Activated CD4-positive, alpha-beta T cell treated with anti-CD3 and anti-CD28 coated beads, Interleukin-2, amount 50 U/mL, for 48 hours (primary cell): ENCODE data around the gene RWDD2A.

Experiments
- DNase-seq, 2 experiments: peaks; one replicate each; pipeline ENCODE4 v3.0.0-alpha.2; 2020

The RWDD2A gene

GRCh38 chr6:83199173-83199862, 6.2 kb downstream of the RWDD2A start:
- DNase-seq: no peak

- DNase-seq: no peak
Observed at GRCh38 chr6:83199863-83200225, 6.7 kb downstream of the RWDD2A start.

- DNase-seq: no peak
Observed at GRCh38 chr6:83202031-83202430, 8.9 kb downstream of the RWDD2A start.

GRCh38 chr6:83215131-83216047, 22.2 kb downstream of the RWDD2A start:
- peak; percentile 49 to 59 for DNase-seq

- DNase-seq: no peak
Observed at GRCh38 chr6:83216806-83217205, 23.6 kb downstream of the RWDD2A start.

GRCh38 chr6:83218646-83219045, 25.5 kb downstream of the RWDD2A start:
- DNase-seq: no peak

DNA sequence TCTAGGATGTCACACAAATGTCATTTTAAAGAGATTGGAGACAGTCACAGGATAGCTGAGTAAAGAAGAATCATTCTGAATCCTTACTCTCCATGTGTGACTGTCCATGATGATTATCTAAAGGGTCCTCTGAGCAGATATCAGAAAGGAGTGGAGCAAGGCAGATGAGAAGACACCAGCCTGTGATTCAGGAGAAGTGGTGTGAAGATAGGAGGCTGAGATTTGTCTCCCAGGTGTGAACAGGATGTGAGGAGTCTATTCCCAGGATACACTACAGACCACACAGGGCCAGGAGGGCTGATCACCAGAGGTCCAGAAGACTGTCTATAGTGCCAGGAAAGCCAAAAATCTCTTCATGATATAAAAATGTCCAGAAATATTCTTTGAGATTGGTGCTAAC, 27.0 kb downstream of the RWDD2A start:
- no peak for DNase-seq

DNA sequence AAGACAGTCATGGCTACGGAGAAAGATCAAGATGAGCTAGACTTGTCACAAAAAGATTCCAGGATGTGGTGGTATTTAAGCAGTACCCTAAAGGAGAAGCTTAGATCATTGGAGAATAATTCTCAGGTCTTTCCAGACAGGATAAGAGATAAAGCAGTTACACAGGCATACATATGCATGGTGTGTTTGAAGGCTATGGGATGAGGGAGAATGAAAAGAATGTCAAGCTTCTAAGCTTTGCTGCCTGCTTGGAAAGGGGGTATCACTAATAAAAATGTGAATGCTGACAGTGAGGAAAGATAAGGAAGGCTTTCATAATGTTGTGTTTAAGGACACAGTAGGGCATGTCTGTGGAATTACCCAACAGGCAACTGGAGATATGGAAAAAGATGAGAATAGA, 28.1 kb downstream of the RWDD2A start:
- no peak for DNase-seq

DNA sequence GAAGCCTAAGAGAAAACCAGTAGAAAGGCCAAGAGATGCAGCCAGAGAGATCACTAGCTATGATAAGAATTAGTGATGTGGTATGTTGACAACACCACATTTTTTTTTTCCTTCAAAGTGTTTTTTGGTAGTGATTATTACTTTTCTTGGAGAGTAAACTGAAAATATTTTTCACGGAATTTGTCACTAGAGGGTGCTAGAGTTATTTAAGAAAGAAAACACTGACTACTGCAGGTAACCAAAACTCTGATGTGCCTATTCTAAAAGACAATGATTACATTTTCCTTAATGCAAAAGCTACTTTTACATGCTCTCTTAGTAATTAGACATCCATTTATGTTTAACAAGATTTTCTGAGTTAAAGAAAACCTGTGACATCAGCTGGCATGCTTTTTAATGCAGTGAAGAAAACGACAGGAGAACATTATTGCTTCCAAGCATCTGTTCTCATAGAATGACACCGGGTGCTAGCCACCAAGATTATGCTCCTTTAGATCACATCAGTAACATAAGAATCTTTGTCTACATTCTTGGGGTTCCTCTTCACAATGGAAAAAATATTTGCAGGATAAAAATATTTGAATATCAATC, 28.8 kb downstream of the RWDD2A start:
- DNase-seq: no peak

- no peak for DNase-seq
Observed at GRCh38 chr6:83226517-83226916, 33.4 kb downstream of the RWDD2A start.

DNA sequence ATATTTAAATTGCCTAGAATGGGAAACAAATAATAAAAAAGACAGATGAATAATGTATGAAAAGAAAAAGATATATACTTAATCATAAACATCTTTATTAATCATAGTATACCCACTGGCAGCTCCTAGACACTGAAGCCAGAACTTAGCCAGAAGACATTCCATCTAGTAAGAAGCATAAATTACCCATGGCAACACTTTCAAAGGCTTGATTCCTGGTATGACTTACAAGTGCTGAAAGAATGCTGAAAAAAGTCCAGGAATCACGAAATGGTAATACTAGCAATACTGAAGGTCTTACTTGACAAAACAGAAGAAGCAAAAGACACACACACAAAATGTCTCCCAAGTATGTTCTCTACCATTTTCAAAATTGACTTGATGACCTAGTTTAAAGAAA, 38.0 kb downstream of the RWDD2A start:
- DNase-seq: no peak

DNA sequence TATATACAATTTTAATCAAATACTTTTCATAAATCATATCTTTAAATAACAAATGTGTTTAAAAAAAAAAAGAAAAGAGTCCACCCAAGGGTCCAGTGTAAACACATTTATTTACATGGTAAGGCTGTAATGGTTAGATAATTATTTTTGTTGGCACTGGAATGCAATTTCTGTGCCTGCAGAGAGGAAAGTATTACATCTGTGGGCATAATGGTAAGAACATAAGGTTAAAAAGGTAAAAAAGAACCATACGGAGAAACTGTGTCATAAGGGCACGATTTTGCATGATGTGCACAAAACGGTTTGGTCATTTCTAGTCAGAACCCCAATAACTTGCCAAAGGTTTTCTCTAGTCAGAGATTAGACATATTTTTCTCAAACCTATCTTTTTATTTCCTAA, 54.3 kb downstream of the RWDD2A start:
- DNase-seq: no peak
